Measurements from ENCODE around the gene ARFIP1.
"Not testable (repeated sequence)": the region's sequence is repeated elsewhere in the genome, so short reads cannot be mapped to it uniquely, and the experiment has no call there.

ARFIP1 gene

GRCh38 chr4:152765069-152765737 lies 14.6 kb upstream of the ARFIP1 start:
- H3K79me2 ChIP-seq (ENCODE audit: control insufficient read depth, insufficient read depth, low read length, unreplicated experiment); H2AFZ ChIP-seq (ENCODE audit: low read length, unreplicated experiment); H3K27ac ChIP-seq (ENCODE audit: low read depth, low read length); H3K4me3 ChIP-seq (ENCODE audit: low read depth, low read length); H3K4me1 ChIP-seq (ENCODE audit: control insufficient read depth, insufficient read depth, low read length, unreplicated experiment); H3K27me3 ChIP-seq (ENCODE audit: insufficient read depth, low read length); H3K36me3 ChIP-seq (ENCODE audit: insufficient read depth, low read length): not testable (repeated sequence)

- H2AFZ ChIP-seq (ENCODE audit: low read length, unreplicated experiment): no peak overlapping the region
- no peak overlapping the region for H3K27ac ChIP-seq (ENCODE audit: low read depth, low read length)
- no peaks in the 10 kb centered on the region for H3K79me2 ChIP-seq (ENCODE audit: control insufficient read depth, insufficient read depth, low read length, unreplicated experiment)
- H3K36me3 ChIP-seq (ENCODE audit: insufficient read depth, low read length): no peaks in the 10 kb centered on the region
- H3K4me1 ChIP-seq (ENCODE audit: control insufficient read depth, insufficient read depth, low read length, unreplicated experiment): peaks cover 7% of the 10 kb centered on the region
- no peak overlapping the region for H3K4me3 ChIP-seq (ENCODE audit: low read depth, low read length)
- no peaks in the 10 kb centered on the region; the same call in 1 of the 2 replicates for H3K27me3 ChIP-seq (ENCODE audit: insufficient read depth, low read length)
Measured at GRCh38 chr4:152771741-152772533, 7.8 kb upstream of the ARFIP1 start.

GRCh38 chr4:152773339-152773738 lies 6.4 kb upstream of the ARFIP1 start:
- Histone ChIP-seq H3K79me2 (ENCODE audit: control insufficient read depth, insufficient read depth, low read length, unreplicated experiment) (no peaks in the 10 kb centered on the region), H3K4me3 (ENCODE audit: low read depth, low read length) (no peak overlapping the region), H2AFZ (ENCODE audit: low read length, unreplicated experiment) (no peak overlapping the region), H3K36me3 (ENCODE audit: insufficient read depth, low read length) (no peaks in the 10 kb centered on the region), H3K27me3 (ENCODE audit: insufficient read depth, low read length) (no peaks in the 10 kb centered on the region; the same call in 1 of the 2 replicates), H3K4me1 (ENCODE audit: control insufficient read depth, insufficient read depth, low read length, unreplicated experiment) (peaks cover 7% of the 10 kb centered on the region), H3K27ac (ENCODE audit: low read depth, low read length) (no peak overlapping the region)

GRCh38 chr4:152773953-152774352 lies 5.8 kb upstream of the ARFIP1 start:
- Histone ChIP-seq H3K36me3 (ENCODE audit: insufficient read depth, low read length) (no peaks in the 10 kb centered on the region), H3K4me1 (ENCODE audit: control insufficient read depth, insufficient read depth, low read length, unreplicated experiment) (peaks cover 7% of the 10 kb centered on the region), H3K79me2 (ENCODE audit: control insufficient read depth, insufficient read depth, low read length, unreplicated experiment) (no peaks in the 10 kb centered on the region)

GRCh38 chr4:152776352-152776751 lies 3.4 kb upstream of the ARFIP1 start:
- Histone ChIP-seq H2AFZ (ENCODE audit: low read length, unreplicated experiment) (no peak overlapping the region), H3K4me1 (ENCODE audit: control insufficient read depth, insufficient read depth, low read length, unreplicated experiment) (peaks cover 8% of the 10 kb centered on the region), H3K36me3 (ENCODE audit: insufficient read depth, low read length) (no peaks in the 10 kb centered on the region), H3K27ac (ENCODE audit: low read depth, low read length) (no peak overlapping the region), H3K4me3 (ENCODE audit: low read depth, low read length) (no peak overlapping the region), H3K27me3 (ENCODE audit: insufficient read depth, low read length) (no peaks in the 10 kb centered on the region; the same call in 1 of the 2 replicates), H3K79me2 (ENCODE audit: control insufficient read depth, insufficient read depth, low read length, unreplicated experiment) (peaks cover 12% of the 10 kb centered on the region)

More at GRCh38 chr4:152773953-152774352, 5.8 kb upstream of the ARFIP1 start:
- H3K27me3 ChIP-seq (ENCODE audit: insufficient read depth, low read length): no peaks in the 10 kb centered on the region; the same call in 1 of the 2 replicates
- H3K4me3 ChIP-seq (ENCODE audit: low read depth, low read length): no peak overlapping the region
- H3K27ac ChIP-seq (ENCODE audit: low read depth, low read length): no peak overlapping the region
- H2AFZ ChIP-seq (ENCODE audit: low read length, unreplicated experiment): no peak overlapping the region

GRCh38 chr4:152777488-152777887 lies 2.3 kb upstream of the ARFIP1 start:
- H3K36me3 ChIP-seq (ENCODE audit: insufficient read depth, low read length): no peaks in the 10 kb centered on the region
- H3K27ac ChIP-seq (ENCODE audit: low read depth, low read length): no peak overlapping the region
- no peak overlapping the region for H2AFZ ChIP-seq (ENCODE audit: low read length, unreplicated experiment)
- H3K4me3 ChIP-seq (ENCODE audit: low read depth, low read length): no peak overlapping the region
- no peaks in the 10 kb centered on the region; the same call in 1 of the 2 replicates for H3K27me3 ChIP-seq (ENCODE audit: insufficient read depth, low read length)
- H3K4me1 ChIP-seq (ENCODE audit: control insufficient read depth, insufficient read depth, low read length, unreplicated experiment): peaks cover 19% of the 10 kb centered on the region
- peaks cover 23% of the 10 kb centered on the region for H3K79me2 ChIP-seq (ENCODE audit: control insufficient read depth, insufficient read depth, low read length, unreplicated experiment)

GRCh38 chr4:152778656-152779512 lies 870 bp upstream of the ARFIP1 start:
- peak overlapping the region; percentile 27 for H3K27ac ChIP-seq (ENCODE audit: low read depth, low read length)
- no peaks in the 10 kb centered on the region for H3K36me3 ChIP-seq (ENCODE audit: insufficient read depth, low read length)
- peaks cover 25% of the 10 kb centered on the region for H3K4me1 ChIP-seq (ENCODE audit: control insufficient read depth, insufficient read depth, low read length, unreplicated experiment)
- peaks cover 37% of the 10 kb centered on the region for H3K79me2 ChIP-seq (ENCODE audit: control insufficient read depth, insufficient read depth, low read length, unreplicated experiment)
- peak overlapping the region; percentile 95 for H2AFZ ChIP-seq (ENCODE audit: low read length, unreplicated experiment)
- H3K27me3 ChIP-seq (ENCODE audit: insufficient read depth, low read length): no peaks in the 10 kb centered on the region; the same call in 1 of the 2 replicates
- peak overlapping the region; percentile 97 for H3K4me3 ChIP-seq (ENCODE audit: low read depth, low read length)

GRCh38 chr4:152780267-152780778 lies 569 bp downstream of the ARFIP1 start:
- Histone ChIP-seq H3K36me3 (ENCODE audit: insufficient read depth, low read length) (no peaks in the 10 kb centered on the region), H3K27ac (ENCODE audit: low read depth, low read length) (peak overlapping the region; percentile 80), H3K4me1 (ENCODE audit: control insufficient read depth, insufficient read depth, low read length, unreplicated experiment) (peaks cover 33% of the 10 kb centered on the region), H3K79me2 (ENCODE audit: control insufficient read depth, insufficient read depth, low read length, unreplicated experiment) (peaks cover 50% of the 10 kb centered on the region), H3K27me3 (ENCODE audit: insufficient read depth, low read length) (no peaks in the 10 kb centered on the region; the same call in 1 of the 2 replicates), H3K4me3 (ENCODE audit: low read depth, low read length) (peak overlapping the region; percentile 97), H2AFZ (ENCODE audit: low read length, unreplicated experiment) (peak overlapping the region; percentile 78)

GRCh38 chr4:152784490-152785350 lies 5.0 kb downstream of the ARFIP1 start:
- Histone ChIP-seq H3K27me3 (ENCODE audit: insufficient read depth, low read length) (no peaks in the 10 kb centered on the region), H3K27ac (ENCODE audit: low read depth, low read length) (no peak overlapping the region), H3K79me2 (ENCODE audit: control insufficient read depth, insufficient read depth, low read length, unreplicated experiment) (peaks cover 75% of the 10 kb centered on the region)

More at GRCh38 chr4:152784490-152785350, 5.0 kb downstream of the ARFIP1 start:
- Histone ChIP-seq H3K36me3 (ENCODE audit: insufficient read depth, low read length) (no peaks in the 10 kb centered on the region), H3K4me3 (ENCODE audit: low read depth, low read length) (no peak overlapping the region), H3K4me1 (ENCODE audit: control insufficient read depth, insufficient read depth, low read length, unreplicated experiment) (peaks cover 30% of the 10 kb centered on the region), H2AFZ (ENCODE audit: low read length, unreplicated experiment) (no peak overlapping the region)

Data from ACC112 (cell line).